GM23338 (cell line): ENCODE measurements around the gene CNIH3. TPM values are rescaled to one million over a fixed set of nuclear protein-coding genes. Genes with fewer than 3 reads are reported as not detected.

Experiments used
- ATAC-seq: fragments of 200-7000 bp; cut with Tn5 transposase; 3 replicates; pipeline ENCODE4 v1.9.1; 2020
- DNase-seq: peaks from one replicate; pipeline ENCODE4 v3.0.0-alpha.2; 2015; ENCODE audit warnings: low spot score
- H2AFZ ChIP-seq: fragments of 200-600 bp; sonication (generic); 2 replicates; pipeline ENCODE4 v1.8.0; 2016; ENCODE audit warnings: antibody characterized with exemption, mild to moderate bottlenecking, moderate library complexity
- H3F3A ChIP-seq: fragments of 200-600 bp; sonication (generic); replicated peaks from 2 replicates; pipeline ENCODE4 v1.8.0; 2017; ENCODE audit warnings: antibody characterized with exemption, mixed run types, low read depth
- H3K27ac ChIP-seq: fragments of 200-600 bp; sonication (generic); 2 replicates; pipeline ENCODE4 v1.6.1; 2016; ENCODE audit warnings: low read depth
- H3K27me3 ChIP-seq: fragments of 200-600 bp; sonication (generic); 2 replicates; pipeline ENCODE4 v1.8.0; 2016; ENCODE audit warnings: mild to moderate bottlenecking, mixed run types, moderate library complexity; ENCODE audit not compliant: insufficient read depth
- H3K36me3 ChIP-seq: fragments of 200-600 bp; sonication (generic); 2 replicates; pipeline ENCODE4 v1.8.0; 2016; ENCODE audit warnings: mild to moderate bottlenecking; ENCODE audit not compliant: insufficient read depth
- H3K4me1 ChIP-seq: fragments of 200-600 bp; sonication (generic); 2 replicates; pipeline ENCODE4 v1.8.0; 2016; ENCODE audit warnings: mild to moderate bottlenecking, moderate library complexity; ENCODE audit not compliant: insufficient read depth
- H3K4me2 ChIP-seq: fragments of 200-600 bp; sonication (generic); 2 replicates; pipeline ENCODE4 v1.7.1; 2017; ENCODE audit warnings: mixed run types
- H3K4me3 ChIP-seq: fragments of 200-600 bp; sonication (generic); 2 replicates; pipeline ENCODE4 v1.6.1; 2016; ENCODE audit warnings: mixed run types
- H3K79me2 ChIP-seq: fragments of 200-600 bp; sonication (generic); replicated peaks from 2 replicates; pipeline ENCODE4 v1.8.0; 2017; ENCODE audit warnings: mild to moderate bottlenecking; ENCODE audit not compliant: insufficient read depth
- H3K9me2 ChIP-seq: fragments of 200-600 bp; sonication (generic); 2 replicates; pipeline ENCODE4 v1.8.0; 2017; ENCODE audit not compliant: insufficient read depth
- H4K20me1 ChIP-seq: fragments of 200-600 bp; sonication (generic); replicated peaks from 2 replicates; pipeline ENCODE4 v1.8.0; 2017; ENCODE audit warnings: mild to moderate bottlenecking; ENCODE audit not compliant: insufficient read depth
- H3K27ac Mint-ChIP-seq: 2 replicates; pipeline ENCODE4 v1.8.0; 2020; ENCODE audit warnings: inconsistent platforms, mild to moderate bottlenecking, moderate library complexity, mixed read lengths
- H3K27me3 Mint-ChIP-seq: 3 replicates; pipeline ENCODE4 v1.8.0; 2022; ENCODE audit warnings: low read depth, mild to moderate bottlenecking, moderate library complexity, mixed read lengths, inconsistent platforms; ENCODE audit not compliant: insufficient read depth, poor library complexity
- H3K36me3 Mint-ChIP-seq: 3 replicates; pipeline ENCODE4 v1.8.0; 2021; ENCODE audit warnings: low read depth, mild to moderate bottlenecking, inconsistent platforms, moderate library complexity, mixed read lengths
- H3K4me1 Mint-ChIP-seq: 3 replicates; pipeline ENCODE4 v1.8.0; 2020; ENCODE audit warnings: mild to moderate bottlenecking, inconsistent platforms, mixed read lengths
- H3K4me3 Mint-ChIP-seq: 3 replicates; pipeline ENCODE4 v1.8.0; 2021; ENCODE audit warnings: moderate library complexity, mild to moderate bottlenecking, inconsistent platforms, mixed read lengths
- H3K9me3 Mint-ChIP-seq: 3 replicates; pipeline ENCODE4 v1.8.0; 2020; ENCODE audit warnings: moderate library complexity, mild to moderate bottlenecking, inconsistent platforms, mixed read lengths
- CREB1 ChIP-seq: fragments of 250-450 bp; sonication (Bioruptor Pico); IDR thresholded peaks from 2 replicates; pipeline ENCODE4 v1.5.0; 2020; ENCODE audit warnings: low read depth, mild to moderate bottlenecking, moderate library complexity
- CTCF ChIP-seq, 2 experiments: fragments of 200-600 bp in 1 of 2; sonication (generic) in 1 of 2; conservative IDR thresholded peaks; 2 replicates each; pipeline versions ENCODE4 v1.5.1 to v1.6.1; 2016 to 2017; ENCODE audit warnings: antibody characterized with exemption in 2 of 2, low read depth in 2 of 2, mild to moderate bottlenecking in 2 of 2, moderate library complexity in 1 of 2
- ETS1 ChIP-seq: IDR thresholded peaks from 2 replicates; pipeline ENCODE4 v1.6.1; 2016; ENCODE audit warnings: antibody characterized with exemption
- EZH2 ChIP-seq: fragments of 200-600 bp; sonication (generic); IDR thresholded peaks from one replicate; pipeline ENCODE4 v1.8.0; 2017; ENCODE audit warnings: antibody characterized with exemption, mild to moderate bottlenecking, low read depth; ENCODE audit not compliant: unreplicated experiment
- EZH2phosphoT487 ChIP-seq: fragments of 200-600 bp; sonication (generic); IDR thresholded peaks from one replicate; pipeline ENCODE4 v1.8.1; 2018; ENCODE audit warnings: antibody characterized with exemption; ENCODE audit not compliant: unreplicated experiment
- JUNB ChIP-seq: IDR thresholded peaks from one replicate; pipeline ENCODE4 v1.6.1; 2016; ENCODE audit warnings: antibody characterized with exemption; ENCODE audit not compliant: unreplicated experiment
- NANOG ChIP-seq: IDR thresholded peaks from 2 replicates; pipeline ENCODE4 v1.6.1; 2016; ENCODE audit warnings: antibody characterized with exemption, borderline replicate concordance
- POLR2AphosphoS5 ChIP-seq: IDR thresholded peaks from 2 replicates; pipeline ENCODE4 v1.6.1; 2016; ENCODE audit warnings: antibody characterized with exemption, low read depth
- REST ChIP-seq: IDR thresholded peaks from one replicate; pipeline ENCODE4 v1.6.1; 2018; ENCODE audit warnings: antibody characterized with exemption; ENCODE audit not compliant: unreplicated experiment
- STAT1 ChIP-seq: IDR thresholded peaks from one replicate; pipeline ENCODE4 v1.6.1; 2016; ENCODE audit warnings: antibody characterized with exemption; ENCODE audit not compliant: unreplicated experiment
- ZNF114 ChIP-seq: fragments of 250-450 bp; sonication (Bioruptor Pico); IDR thresholded peaks from 2 replicates; pipeline ENCODE4 v1.5.0; 2020; ENCODE audit warnings: mild to moderate bottlenecking, moderate library complexity
- ZNF331 ChIP-seq: fragments of 250-450 bp; sonication (Bioruptor Pico); IDR thresholded peaks from 2 replicates; pipeline ENCODE4 v1.5.0; 2020; ENCODE audit warnings: low read depth, mild to moderate bottlenecking, moderate library complexity
- ZNF462 ChIP-seq: fragments of 250-450 bp; sonication (Bioruptor Pico); IDR thresholded peaks from 2 replicates; pipeline ENCODE4 v1.5.0; 2020; ENCODE audit warnings: mild to moderate bottlenecking, moderate library complexity
- polyA plus RNA-seq: library from polyadenylated mRNA; unstranded; fragments of >200 nt; fragmentation: Nextera tagmentation; extraction: Ambion mirVana; gene quantifications from 2 replicates; pipeline ENCODE4 v1.2.1, GENCODE V29; 2016
- total RNA-seq: library from RNA; depleted of rRNA; stranded (reverse); fragments of >200 nt; shearing (Covaris generic); gene quantifications from 2 replicates; pipeline ENCODE4 v1.2.3, GENCODE V29; 2014

Gene CNIH3
- total and polyA plus RNA-seq, 2 experiments from 2014 or later: 3.6 to 5.1 TPM

- H3K27ac ChIP-seq: no peak overlapping the region
- peaks cover 5% of the 10 kb centered on the region; the same call in 1 of the 2 replicates for H3K9me2 ChIP-seq
- Mint-ChIP-seq H3K27ac (no peak overlapping the region), H3K27me3 (no peaks in the 10 kb centered on the region), H3K4me3 (no peak overlapping the region), H3K36me3 (no peaks in the 10 kb centered on the region), H3K9me3 (no peaks in the 10 kb centered on the region; the same call in 2 of the 3 replicates), H3K4me1 (peaks cover 20% of the 10 kb centered on the region)
- H3K4me1 ChIP-seq: peaks cover 20% of the 10 kb centered on the region
- H3F3A ChIP-seq: no peaks in the 10 kb centered on the region; the same call in 1 of the 2 replicates
- no peak overlapping the region for H3K4me2 ChIP-seq
- no peak for TF ChIP-seq ZNF331 (CRISPR knock-in tag)
- TF ChIP-seq CTCF (conservative IDR thresholded peaks at IDR 0.05; ENCODE audit: low read depth in 2 of 2): no peak
- TF ChIP-seq EZH2: no peak
- no peak for TF ChIP-seq NANOG
- TF ChIP-seq JUNB: no peak
- no peak for TF ChIP-seq EZH2phosphoT487
- no peak for TF ChIP-seq ZNF462 (CRISPR knock-in tag)
- TF ChIP-seq STAT1: no peak
- no peak for TF ChIP-seq ETS1
- TF ChIP-seq CREB1 (CRISPR knock-in tag): no peak
- no peak for TF ChIP-seq ZNF114
- TF ChIP-seq REST: no peak
- TF ChIP-seq POLR2AphosphoS5: no peak
- H3K4me3 ChIP-seq: no peak overlapping the region
- H4K20me1 ChIP-seq: no peaks in the 10 kb centered on the region
- no peak for ATAC-seq
- H3K79me2 ChIP-seq: no peaks in the 10 kb centered on the region
- peaks cover 13% of the 10 kb centered on the region; the same call in 1 of the 2 replicates for H3K27me3 ChIP-seq
- DNase-seq: no peak
- no peak overlapping the region for H2AFZ ChIP-seq
- no peaks in the 10 kb centered on the region for H3K36me3 ChIP-seq
Measured at GRCh38 chr1:224785622-224786021, 169.5 kb downstream of the CNIH3 start.
